AG08396 (cell line): ENCODE results near the gene CYP3A5.
"Not testable (repeated sequence)": the region's sequence is repeated elsewhere in the genome, so short reads cannot be mapped to it uniquely, and the experiment has no call there.

Source experiments
- DNase-seq: peaks from one replicate; pipeline ENCODE4 v3.0.0; 2012; ENCODE audit warnings: low spot score, mixed read lengths

Gene CYP3A5

DNA sequence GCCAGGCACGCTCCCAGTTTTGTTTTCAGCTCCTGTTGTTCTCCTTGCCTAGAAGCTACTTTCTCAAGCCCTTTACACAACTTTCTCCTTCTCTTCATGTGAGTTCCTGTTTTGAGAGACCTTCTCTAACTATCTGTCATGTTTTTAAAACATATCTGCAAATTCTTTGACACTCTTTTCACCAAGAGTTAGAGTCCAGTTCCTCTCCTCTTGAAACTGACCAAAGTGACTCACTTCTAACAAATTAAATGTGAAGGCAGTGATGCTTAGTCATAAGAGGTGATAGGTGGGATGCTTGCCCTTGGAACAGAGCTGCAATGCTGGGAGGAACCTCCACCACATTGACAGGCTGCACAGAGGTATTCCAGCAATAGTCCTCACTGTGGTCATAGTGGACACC, 37.8 kb downstream of the CYP3A5 start:
- DNase-seq: no peak

DNA sequence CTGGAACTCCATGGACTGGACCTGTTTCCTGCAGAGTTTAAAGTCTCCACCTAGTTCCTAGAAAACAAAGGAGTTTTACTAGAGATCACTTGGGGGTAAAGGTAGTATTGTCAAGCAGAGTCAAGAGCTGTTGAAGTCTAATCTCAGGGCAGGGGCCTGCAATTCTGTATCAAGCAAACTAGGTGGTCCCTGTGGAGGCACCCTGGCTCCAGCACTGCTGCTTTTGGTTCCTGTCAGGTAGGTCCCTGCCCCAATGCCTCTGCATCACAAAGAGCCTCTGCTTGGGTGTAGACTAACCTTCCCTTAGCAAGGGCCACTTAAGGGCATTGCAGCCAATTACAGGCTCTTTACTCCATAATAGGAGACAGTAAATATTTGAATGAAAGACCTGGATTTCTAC, 40.5 kb downstream of the CYP3A5 start:
- DNase-seq: no peak

DNA sequence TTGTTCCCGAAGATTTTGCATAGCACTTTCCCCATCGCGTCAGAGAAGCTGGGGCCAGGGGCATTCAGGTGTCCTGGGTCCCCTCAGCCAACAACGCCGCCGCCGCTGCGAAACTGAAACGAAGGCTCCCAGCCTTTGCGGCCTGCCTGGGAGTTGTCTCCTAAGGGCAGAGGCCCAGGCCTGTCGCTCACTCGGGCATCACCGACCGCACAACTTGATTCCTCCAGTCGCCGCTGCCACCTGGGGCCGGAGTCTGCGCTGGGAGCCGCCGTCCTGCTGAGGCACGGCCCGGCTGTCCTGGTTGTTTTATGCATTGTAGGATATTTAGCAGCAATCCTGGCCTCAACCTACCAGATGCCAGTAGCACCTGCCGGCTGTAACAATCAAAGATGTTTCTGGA, 41.1 kb downstream of the CYP3A5 start:
- no peak for DNase-seq

DNA sequence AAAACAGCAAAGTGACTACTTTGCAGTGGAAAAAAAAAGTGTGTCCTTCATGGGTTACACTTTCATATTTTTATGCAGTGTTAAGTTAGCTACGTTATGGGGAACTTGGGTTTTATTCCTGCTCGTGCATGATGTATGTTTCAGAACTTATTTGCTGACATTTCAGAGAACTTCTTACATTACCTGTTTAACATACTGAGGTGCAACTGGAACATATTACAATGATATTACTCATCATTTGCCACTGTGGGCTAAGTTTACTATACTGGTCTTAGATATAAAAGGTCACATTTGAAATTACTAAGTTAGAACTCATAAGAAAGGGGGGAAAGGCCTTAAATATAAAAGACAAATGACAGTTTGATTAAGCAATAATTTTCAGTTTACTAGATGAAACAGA, 42.4 kb downstream of the CYP3A5 start:
- DNase-seq: not testable (repeated sequence)

DNA sequence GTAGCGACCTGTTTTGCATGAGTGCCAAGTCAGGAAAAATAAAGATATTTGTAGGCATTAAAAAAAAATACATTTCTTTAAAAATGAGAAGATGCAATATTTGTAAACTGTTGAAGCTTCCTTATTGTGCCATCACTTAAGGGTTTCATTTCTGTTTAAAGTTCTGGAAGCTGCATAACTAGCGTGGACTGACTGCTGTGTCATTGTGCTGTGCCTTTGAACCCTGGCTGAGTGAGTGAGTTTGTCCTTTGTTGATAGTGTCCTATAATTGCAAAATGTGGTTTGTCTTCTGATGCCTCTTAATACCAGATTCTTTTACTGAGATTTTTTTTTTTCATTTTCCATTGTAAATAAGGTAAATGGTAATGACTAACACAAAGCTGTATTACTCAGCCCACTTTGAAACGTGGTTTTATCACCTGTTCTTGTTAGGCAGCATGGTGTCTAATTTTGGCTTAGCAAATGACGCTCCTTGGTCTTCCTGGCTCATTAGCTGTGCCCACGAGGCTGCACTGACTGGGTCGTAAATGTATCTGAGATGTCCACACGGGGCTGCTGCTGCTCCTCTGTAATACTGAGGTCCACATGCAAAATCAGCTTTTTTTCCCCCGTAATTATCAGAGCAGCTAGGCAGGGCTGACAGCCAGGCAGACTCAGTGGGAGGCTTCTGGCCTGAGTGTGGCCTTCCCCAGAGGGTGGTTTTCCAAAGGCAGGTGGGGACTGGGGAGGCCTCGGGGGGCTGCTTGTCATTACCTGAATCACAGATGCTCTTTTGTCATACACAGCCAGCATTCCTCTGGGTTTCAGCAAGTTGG, 48.3 kb downstream of the CYP3A5 start:
- DNase-seq: peak; percentile 45

DNA sequence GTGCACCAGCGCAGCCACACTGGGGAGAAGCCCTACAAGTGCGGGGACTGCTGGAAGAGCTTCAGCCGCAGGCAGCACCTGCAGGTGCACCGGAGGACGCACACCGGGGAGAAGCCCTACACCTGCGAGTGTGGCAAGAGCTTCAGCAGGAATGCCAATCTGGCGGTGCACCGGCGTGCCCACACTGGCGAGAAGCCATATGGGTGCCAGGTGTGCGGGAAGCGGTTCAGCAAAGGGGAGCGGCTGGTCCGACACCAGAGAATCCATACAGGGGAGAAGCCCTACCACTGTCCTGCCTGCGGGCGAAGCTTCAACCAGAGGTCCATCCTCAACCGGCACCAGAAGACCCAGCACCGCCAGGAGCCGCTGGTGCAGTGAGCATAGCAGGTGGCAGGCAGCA, 50.2 kb downstream of the CYP3A5 start:
- DNase-seq: no peak

DNA sequence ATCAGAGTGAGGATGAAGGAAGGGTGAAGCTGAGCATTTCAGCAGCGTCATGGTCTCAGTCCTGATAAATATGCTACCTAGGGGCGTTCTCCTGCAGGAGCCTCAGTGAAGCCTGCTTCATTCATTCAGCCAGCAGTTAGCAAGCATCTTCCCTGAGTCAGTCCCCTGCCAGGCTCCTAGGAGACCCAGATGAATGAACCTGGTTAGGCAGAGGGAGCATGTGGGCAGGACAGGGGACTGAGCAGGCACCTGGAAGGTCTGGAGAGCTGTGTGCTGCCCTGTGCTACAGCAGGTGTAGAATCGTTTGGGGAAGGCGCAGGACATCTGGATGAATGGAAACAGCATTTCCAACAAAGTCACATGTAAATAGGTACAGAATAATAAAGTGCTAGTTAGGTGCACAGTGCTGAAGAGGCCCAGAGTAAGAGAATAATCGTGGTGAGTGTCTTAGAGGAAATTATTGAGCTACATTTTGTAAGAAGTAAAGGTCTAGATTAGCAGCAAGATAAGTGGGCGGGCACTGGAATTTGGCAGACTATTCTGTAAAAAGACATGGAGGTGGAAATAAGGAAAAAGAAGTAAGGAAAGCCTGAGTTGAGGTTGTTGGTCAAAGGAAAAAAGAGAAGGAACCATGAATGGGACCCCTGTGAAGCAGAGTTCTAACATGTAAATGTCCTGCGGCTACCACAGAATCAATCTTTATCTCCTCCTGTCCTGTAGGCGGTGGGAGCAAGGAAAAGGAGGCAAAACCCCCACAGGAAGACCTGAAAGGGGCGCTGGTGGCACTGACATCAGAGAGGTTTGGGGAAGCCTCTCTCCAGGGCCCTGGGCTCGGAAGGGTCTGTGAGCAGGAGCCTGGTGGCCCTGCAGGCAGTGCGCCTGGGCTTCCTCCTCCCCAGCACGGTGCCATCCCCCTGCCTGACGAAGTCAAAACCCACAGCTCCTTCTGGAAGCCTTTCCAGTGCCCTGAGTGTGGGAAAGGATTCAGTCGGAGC, 51.0 kb downstream of the CYP3A5 start:
- no peak for DNase-seq

DNA sequence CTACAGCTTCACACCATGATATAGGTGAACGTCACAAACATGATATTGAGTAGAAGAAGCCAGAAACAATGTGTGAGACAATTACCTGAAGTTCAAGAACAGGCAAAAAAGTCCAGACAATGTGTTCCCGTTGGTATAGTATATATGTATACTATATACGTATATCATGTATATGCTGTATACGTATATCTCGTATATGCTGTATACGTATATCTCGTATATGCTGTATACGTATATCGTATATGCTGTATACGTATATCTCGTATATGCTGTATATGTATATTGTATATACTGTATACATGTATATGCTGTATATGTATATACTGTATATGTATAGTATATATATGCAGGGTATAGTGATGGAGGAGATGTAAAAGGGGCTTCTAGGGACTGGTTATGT, 52.3 kb downstream of the CYP3A5 start:
- DNase-seq: no peak

DNA sequence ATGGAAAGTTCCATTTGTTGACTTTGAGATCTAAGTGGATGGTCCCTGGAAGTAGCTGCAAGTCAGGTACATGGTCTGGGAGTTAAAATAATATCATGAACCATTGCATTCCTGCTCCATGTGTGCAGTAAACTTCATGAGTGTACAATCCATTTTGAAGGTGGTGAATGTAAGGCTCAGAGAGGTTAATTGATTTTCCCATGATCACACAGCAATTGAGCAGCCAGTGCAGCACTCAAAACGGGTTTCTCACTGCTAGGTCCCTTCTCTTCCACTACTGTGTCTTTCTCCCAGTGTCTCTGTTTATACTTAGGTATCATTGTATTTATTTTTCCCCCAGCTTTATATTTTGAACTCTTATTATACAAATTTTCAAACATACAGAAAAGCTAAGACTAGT, 53.1 kb downstream of the CYP3A5 start:
- DNase-seq: no peak

DNA sequence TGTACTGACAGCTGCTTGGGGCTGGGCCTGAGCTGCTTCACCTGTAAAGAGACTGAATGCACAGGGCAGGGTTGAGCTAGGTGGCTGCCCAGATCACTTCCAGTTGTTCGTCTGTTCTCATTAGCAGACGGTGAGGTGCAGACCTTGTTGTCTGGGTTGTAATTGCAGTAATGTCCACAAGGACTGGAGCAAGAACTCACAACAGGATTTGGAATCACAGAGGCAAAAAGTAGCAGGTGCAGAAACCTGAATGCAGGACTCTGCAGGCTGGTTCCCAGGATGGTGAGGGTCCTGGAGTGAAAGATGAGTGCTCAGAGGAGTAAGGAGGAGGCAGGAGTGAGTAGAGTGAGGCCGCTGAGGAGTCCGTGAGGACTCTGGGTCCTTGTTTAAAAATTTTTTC, 53.8 kb downstream of the CYP3A5 start:
- DNase-seq: no peak

DNA sequence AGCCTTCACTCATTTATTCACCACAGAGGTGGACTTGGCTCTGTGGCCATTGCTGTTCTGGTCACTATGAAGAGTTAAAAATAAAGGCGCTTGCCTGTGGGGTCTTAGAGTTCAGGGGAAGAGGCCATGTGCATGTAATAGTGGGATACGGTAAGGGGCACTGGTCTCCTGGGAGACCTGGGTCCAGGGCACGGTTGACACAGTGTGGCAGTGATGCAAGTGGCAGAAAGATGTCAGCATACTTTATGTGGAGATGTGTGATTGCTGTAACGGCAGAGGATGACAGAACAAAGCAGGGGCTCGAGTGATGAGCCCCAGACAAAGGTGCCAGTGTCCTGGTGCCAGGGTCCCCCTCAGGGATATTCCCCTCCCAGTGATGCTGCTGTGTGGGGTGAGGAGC, 54.5 kb downstream of the CYP3A5 start:
- DNase-seq: no peak

DNA sequence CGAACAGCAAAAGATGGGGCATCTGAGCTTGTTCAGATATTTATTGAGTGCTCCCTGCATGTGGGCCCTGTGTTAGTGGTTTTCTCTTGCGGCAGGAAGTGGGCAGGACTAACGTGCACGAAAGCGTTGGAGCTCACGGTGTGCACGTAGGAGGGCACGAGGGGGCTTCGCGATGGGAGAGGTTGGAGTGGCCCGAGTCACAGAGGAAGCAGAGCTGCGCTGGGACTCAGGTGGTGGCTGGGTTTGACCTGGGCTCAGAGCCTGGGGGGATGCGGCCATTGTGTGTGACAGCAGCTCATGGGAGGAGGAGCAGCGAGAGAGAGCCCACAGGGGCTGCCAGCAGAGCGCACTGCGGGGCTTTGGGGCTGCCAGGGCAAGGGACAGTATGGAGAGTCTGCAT, 55.3 kb downstream of the CYP3A5 start:
- no peak for DNase-seq

DNA sequence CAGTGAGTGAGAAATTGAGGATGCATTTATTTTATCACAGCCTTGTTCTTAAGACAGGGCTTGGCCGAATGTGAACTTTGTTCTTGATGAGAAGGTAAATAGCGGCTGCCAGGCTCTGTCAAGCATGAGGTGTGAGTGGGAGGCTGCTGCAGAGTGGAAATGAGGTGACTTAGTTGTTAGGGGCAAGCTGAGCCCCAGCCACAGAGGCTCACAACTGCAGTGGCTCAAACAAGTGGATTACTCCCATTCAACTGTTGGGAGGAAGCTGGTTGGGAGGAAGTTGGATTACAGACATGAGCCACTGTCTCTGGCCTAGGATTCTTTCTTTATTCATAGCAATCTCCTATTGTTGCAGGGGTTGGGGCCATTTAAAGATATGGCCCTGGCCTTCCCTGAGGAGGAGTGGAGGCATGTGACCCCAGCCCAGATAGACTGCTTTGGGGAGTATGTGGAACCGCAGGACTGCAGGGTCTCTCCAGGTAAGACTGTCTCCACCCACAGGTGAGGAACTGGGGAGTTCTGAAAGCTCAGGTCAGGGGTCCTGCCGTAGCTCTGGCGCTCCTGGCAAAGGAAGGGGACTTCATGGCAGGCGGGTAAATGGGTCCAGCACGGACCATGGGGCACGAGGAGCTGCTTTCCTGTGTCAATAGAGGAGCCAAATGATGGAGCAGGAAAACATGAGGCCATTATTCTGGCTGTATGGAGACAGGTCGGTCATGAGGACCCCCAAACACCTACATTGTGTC, 55.9 kb downstream of the CYP3A5 start:
- DNase-seq: no peak

DNA sequence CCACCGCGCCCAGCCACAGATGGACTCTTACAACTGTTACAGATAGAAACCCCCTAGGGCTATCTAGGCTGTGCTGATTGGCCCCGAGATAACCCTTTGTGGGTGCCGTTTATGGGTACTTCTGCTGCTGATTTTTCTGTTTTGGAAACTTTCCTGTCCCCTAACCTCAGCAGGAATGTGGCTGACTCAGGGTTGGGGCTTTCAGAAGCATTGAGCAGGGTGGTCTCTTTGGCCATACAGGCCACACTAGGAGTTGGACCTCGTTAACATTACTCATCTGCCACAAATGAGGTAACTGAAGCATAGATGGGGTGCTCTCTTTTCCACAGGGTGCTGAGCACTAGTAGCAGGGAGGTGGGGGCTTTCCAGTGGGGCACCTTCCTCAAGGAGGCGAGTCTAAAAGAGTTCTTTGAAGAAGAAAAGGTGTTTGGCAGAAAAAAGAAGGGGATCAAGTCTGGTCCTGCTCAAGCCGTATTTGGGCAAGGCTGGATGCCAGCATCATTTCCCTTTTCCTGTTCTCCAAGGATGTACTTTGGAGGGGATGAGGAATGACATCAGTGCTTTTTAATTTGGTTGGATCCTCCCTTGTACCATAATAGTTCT, 56.6 kb downstream of the CYP3A5 start:
- no peak for DNase-seq

DNA sequence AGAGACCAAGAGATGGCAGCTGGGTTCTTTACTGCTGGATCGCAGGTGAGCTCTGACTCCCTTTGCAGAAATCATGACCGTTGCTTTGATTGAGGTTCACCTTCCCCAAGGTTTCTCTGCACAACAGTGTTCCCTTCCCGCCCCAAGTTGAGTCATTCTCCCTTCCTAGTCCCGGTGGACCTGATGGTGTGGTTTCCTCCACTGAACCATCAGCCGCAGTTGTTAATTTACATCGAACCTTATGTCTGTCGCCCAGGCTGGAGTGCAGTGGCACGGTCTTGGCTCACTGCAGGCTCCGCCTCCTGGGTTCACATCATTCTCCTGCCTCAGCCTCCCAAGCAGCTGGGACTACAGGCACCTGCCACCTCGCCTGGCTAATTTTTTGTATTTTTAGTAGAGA, 57.2 kb downstream of the CYP3A5 start:
- DNase-seq: no peak

DNA sequence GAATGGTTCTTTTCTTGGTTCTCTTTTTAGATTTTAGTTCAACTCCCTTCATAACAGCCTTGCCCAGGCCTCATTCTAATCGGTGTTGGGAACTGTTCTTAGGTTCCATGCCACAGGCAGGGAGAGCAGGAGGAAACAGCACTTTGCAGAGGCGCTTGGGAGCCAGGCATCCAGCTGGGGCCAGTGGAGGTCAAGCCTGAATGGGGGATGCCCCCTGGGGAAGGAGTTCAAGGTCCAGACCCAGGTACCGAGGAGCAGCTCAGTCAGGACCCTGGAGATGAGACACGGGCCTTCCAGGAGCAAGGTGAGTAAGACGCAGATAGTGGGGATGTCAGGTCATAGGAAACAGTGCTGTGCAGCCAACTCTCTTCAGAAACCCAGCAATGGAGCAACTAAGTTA, 58.5 kb downstream of the CYP3A5 start:
- DNase-seq: no peak

DNA sequence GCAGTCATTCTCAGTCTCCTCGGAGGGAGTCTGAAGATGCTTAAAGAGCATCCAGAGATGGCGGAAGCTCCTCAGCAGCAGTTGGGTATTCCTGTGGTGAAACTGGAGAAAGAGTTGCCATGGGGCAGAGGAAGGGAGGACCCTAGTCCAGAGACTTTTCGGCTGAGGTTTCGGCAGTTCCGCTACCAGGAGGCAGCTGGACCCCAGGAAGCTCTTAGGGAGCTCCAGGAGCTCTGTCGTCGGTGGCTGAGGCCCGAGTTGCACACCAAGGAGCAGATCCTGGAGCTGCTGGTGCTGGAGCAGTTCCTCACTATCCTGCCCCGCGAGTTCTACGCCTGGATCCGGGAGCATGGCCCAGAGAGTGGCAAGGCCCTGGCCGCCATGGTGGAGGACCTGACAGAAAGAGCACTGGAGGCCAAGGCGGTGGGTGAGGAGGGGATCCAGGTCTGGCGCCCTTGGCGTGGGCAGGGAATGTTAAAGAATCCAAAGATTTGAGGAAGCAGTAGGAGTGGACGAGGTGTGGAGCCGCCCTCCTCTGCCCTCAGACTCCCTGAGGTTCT, 60.1 kb downstream of the CYP3A5 start:
- no peak for DNase-seq

DNA sequence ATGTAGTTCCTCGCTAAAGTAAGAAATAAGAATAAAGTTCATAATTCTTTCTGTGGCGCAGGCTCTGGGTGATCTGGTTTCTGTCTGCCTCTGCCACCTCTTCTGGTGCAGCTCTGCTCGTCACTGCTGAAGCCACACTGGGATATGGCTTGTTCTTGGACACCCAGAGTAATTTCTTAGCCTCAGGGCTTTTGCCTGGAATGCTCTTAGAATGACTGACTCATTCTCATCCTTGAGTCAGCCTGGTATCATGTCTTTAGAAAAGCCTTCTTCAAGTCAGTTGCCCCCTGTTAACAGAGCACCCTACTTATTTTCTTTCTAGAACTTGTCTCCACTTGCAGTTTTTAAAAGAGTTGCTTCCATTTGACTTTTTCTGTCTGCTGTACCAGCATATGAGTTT, 61.1 kb downstream of the CYP3A5 start:
- DNase-seq: peak; percentile 49

DNA sequence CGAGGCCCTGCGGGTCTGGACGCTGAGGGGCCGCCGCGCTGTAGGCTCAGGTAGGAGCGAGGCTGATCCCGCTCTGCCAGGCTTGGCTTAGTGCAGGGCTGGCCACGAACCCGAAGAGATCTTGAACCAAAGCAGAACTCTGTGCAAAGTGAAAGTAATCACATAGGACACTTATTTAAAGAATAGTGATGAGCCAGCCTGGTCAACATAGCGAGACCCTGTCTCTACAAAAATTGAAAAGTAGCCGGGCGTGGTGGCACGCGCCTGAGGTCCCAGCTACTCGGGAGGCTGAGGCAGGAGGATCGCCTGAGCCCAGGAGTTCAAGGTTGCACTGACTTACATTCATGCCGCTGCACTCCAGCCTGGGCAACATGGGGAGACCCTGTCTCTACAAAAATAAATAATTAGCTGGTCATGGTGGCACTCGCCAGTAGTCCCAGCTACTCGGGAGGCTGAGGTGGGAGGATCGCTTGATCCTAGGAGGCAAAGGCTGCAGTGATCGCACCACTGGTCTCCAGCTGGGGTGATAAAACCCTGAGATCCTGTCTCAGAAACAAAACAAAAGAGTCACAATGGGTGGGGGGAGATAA, 62.5 kb downstream of the CYP3A5 start:
- no peak for DNase-seq

DNA sequence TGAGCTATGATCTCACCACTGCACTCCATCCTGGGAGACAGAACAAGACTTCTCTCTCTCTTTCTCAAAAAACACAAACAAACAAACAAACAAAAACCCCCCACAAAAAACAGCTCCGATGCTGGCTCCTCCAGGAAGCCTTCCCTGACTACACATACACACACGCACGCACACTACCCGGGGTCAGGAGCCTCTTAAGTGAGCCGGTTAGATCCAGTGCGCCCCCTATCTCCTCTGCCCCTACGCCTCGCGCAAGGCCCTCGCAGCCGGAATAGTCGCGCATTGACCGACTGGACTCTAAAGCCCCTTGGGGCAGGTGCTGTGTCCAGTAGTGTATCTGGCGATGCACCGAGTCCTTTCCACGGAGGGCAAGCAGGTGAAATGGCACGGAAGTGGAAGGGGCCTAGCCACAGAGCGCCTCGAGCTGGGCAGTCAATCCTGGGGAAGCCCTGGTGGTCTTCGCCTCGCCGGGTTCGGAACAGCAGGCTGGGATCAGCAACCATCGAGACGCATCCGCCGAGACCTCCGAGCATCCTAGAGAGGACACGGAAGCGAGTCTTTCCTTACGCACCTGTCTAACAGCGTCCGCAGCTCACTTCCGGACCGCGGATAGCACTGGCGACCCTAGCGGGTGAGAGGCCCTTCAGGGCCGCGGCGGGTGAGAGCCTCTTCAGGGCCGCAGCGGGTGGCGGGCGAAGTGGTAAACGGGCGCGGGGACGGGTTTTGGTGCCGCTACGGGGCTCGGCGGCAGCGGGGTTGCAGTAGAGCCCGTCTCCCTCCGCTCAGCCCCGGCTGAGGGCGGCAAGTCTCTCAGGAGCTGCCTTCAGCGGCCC, 63.2 kb downstream of the CYP3A5 start, which contains the start of gene ZSCAN25:
Gene ZSCAN25, plus strand, starts transcription at position 588 of the 833 bp plus-strand sequence. CDS start 2,661 bp downstream, outside the sequence.
- peak; percentile 95 for DNase-seq
